SH-SY5Y (cell line): ENCODE data around the gene CABS1.

ENCODE experiments used
- GATA2 ChIP-seq: IDR thresholded peaks from 2 replicates; pipeline ENCODE4 v1.6.1; 2011; ENCODE audit warnings: mild to moderate bottlenecking, low read depth, low read length
- GATA3 ChIP-seq: IDR thresholded peaks from 2 replicates; pipeline ENCODE4 v1.6.1; 2011; ENCODE audit warnings: low read depth, mild to moderate bottlenecking, low read length, moderate library complexity

GRCh38 chr4:70380578-70380977 lies 45.8 kb downstream of the CABS1 start:
- TF ChIP-seq GATA3: no peak
- no peak for TF ChIP-seq GATA2
